Measurements from ENCODE around the gene MYO3A. TPM values are rescaled to one million over a fixed set of nuclear protein-coding genes. Genes with fewer than 3 reads are reported as not detected.

MYO3A gene
- total RNA-seq, 1 donor from 2014 or later = 1.1 TPM

DNA sequence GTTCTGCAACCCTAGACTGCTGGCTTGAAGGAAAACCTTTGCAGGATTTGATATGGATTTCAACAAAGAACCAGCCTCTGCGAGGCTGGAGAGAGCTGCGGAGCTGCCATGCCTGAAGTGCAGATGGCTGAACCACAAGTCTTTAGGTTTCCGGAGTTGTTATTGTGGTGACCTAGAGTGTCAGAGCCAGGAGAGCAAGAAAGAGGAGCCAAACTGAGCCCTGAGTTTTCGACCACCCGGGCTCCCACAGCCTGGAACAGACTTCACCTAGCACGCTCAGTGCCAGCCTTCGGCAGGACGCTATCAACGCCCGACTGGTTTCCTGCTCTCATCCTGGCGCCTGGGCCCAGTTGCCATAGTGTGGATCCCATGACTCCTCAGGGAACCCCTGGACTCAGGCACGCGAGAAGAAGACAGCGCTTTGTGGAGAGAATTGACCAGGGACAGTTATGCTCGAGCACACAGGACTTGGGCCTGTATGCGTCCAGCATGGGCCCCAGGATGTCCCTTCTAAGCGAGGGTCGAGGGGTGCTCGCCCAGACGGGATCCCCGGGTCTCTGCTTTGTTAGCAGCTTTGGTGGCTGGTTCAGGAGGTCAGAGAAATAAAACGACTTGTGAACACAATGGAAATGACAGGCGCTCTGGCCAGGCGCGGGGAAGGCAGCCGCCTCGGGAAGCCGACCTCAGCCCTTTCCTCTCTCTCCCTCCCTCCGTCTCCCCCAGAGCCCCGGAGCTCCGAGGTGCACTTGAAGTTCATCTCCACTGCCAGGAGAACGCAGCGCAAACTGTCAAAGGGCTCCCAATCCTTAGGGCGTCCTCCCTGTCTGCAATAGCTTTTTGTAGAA, 280.7 kb downstream of the MYO3A start:
- Mint-ChIP-seq H3K27ac (no peak overlapping the region), H3K36me3 (ENCODE audit: low read depth) (no peaks in the 10 kb centered on the region), H3K4me3 (peak overlapping the region; percentile 55), H3K27me3 (peaks cover 62% of the 10 kb centered on the region), H3K4me1 (peaks cover 39% of the 10 kb centered on the region), H3K9me3 (no peaks in the 10 kb centered on the region)
- DNase-seq = no peak
- intact Hi-C loops (cut with micrococcal nuclease) = loop anchor here (10.0 kb wide), 1 partner anchor 1530 kb away; the partner anchor contains the start of gene MKX
- ChIA-PET POLR2A (no interaction called here), CTCF (no interaction called here)
- no peak for ATAC-seq (ENCODE audit: low read depth)
- TF ChIP-seq, protein P1, sequence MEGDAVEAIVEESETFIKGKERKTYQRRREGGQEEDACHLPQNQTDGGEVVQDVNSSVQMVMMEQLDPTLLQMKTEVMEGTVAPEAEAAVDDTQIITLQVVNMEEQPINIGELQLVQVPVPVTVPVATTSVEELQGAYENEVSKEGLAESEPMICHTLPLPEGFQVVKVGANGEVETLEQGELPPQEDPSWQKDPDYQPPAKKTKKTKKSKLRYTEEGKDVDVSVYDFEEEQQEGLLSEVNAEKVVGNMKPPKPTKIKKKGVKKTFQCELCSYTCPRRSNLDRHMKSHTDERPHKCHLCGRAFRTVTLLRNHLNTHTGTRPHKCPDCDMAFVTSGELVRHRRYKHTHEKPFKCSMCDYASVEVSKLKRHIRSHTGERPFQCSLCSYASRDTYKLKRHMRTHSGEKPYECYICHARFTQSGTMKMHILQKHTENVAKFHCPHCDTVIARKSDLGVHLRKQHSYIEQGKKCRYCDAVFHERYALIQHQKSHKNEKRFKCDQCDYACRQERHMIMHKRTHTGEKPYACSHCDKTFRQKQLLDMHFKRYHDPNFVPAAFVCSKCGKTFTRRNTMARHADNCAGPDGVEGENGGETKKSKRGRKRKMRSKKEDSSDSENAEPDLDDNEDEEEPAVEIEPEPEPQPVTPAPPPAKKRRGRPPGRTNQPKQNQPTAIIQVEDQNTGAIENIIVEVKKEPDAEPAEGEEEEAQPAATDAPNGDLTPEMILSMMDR (IDR thresholded peaks at IDR 0.05) = no peak

DNA sequence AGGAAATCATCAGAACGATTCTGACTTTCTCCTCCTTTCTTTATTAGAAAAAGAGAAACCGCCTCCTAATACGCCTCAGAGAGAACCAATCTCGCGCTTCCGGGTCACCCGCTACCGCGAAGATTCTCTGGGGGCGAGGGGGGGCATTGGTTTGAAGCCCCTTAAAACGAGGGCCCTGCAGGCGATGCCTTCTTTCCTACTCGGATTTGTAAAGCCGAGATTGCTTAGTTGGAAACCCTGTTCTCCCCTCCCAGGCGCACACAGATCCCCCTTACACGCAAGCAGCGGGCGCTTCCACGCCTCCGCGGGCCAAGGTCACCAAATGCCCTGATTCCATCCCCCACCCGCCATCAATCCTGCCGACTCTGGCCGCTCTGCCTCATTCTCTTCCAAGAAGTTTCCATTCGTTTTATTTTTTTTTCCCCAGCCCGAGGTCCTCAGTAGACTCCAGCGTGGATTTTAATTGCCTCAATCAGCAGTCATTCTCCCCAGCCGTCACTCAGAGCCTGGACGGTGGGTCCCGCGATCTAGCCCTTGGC, 281.4 kb downstream of the MYO3A start:
- no peak for DNase-seq
- H3K9me3 Mint-ChIP-seq = no peaks in the 10 kb centered on the region

DNA sequence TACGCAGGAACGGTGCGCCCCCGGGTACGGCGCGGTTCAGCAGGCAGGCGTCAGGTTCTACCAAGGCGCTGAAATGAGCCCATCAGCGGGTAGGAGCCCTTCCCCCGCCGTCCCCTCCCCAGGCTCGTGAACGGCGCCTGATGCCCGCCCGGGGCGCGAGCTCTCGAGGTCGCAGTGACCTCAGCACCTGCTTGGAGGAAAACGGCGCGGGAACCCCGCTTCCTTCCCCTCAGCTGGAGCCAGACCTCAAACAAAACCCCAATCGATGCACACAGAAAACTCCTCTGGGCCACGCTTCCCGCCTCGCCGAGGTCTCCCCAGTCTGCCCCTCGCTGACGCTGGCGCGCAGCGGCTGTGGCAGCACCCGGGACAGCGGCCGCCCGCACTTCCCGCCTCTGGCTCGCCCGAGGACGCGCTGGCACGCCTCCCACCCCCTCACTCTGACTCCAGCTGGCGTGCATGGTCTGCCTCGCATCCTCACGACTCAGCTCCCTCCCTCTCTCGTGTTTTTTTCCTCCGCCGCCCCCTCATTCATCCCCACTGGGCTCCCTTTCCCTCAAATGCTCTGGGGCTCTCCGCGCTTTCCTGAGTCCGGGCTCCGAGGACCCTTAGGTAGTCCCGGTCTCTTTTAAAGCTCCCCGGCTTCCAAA, 282.0 kb downstream of the MYO3A start:
- Mint-ChIP-seq H3K27ac (no peak overlapping the region), H3K4me1 (peaks cover 39% of the 10 kb centered on the region), H3K9me3 (no peaks in the 10 kb centered on the region), H3K4me3 (peak overlapping the region; percentile 55), H3K27me3 (peaks cover 71% of the 10 kb centered on the region), H3K36me3 (ENCODE audit: low read depth) (no peaks in the 10 kb centered on the region)
- TF ChIP-seq, protein P1 (IDR thresholded peaks at IDR 0.05) = no peak
- no peak for DNase-seq
- peak; percentile 28 for ATAC-seq (ENCODE audit: low read depth)
- ChIA-PET CTCF (interaction anchor here (0.7 kb wide), 1 partner anchor 341 kb away, joined by 3 read pairs; no protein-coding TSS in a partner anchor), POLR2A (no interaction called here)
- intact Hi-C loops (cut with micrococcal nuclease) = loop anchor here (10.0 kb wide), 1 partner anchor 1529 kb away; the partner anchor contains the start of gene MKX

More for the DNA sequence above, 281.4 kb downstream of the MYO3A start:
- POLR2A ChIA-PET = no interaction called here
- Mint-ChIP-seq H3K27me3 (peaks cover 67% of the 10 kb centered on the region), H3K36me3 (ENCODE audit: low read depth) (no peaks in the 10 kb centered on the region), H3K4me3 (peak overlapping the region; percentile 55), H3K4me1 (peaks cover 39% of the 10 kb centered on the region), H3K27ac (no peak overlapping the region)
- intact Hi-C loops (cut with micrococcal nuclease) = loop anchor here (10.0 kb wide), 1 partner anchor 1529 kb away; the partner anchor contains the start of gene MKX
- CTCF ChIA-PET = no interaction called here
- ATAC-seq (ENCODE audit: low read depth) = no peak
- TF ChIP-seq, protein P1 (IDR thresholded peaks at IDR 0.05) = no peak

DNA sequence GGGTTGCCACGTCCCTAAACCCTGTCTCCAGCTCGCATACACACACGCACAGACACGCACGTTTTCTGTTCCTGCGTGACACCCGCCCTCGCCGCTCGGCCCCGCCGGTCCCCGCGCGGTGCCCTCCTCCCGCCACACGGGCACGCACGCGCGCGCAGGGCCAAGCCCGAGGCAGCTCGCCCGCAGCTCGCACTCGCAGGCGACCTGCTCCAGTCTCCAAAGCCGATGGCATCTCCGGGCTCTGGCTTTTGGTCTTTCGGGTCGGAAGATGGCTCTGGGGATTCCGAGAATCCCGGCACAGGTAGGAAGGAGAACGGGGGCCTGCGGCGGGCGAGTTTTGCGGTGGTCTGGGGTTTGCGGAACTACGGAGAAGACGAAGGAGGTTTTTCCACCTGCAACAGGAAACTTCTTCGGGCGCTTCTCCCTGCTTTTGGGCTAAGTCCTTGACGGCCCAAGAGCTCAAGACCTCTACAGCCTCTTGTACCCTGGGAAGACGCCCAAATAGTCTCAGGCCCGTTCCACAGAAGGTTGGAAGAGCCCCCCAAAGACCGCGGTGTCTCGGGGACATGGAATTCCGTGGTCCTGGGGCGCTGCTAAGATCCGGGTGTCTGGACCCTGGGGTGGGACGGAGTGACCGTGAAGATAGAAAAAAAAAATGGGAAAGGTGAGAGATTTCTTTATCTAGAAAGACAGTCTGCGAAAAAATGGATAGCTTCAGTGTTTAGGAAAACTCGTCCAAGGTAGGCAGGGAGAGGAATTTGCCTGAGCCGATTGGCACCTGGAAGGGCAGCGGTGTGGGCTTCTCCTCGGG, 282.8 kb downstream of the MYO3A start, which contains the start of gene GAD2:
TSS of gene GAD2 (plus strand) at position 190 of the 811 bp plus-strand sequence. CDS start at position 226, 36 bp downstream.
- Mint-ChIP-seq H3K36me3 (ENCODE audit: low read depth) (no peaks in the 10 kb centered on the region), H3K27me3 (peaks cover 75% of the 10 kb centered on the region), H3K27ac (no peak within 1 kb of the TSS), H3K9me3 (no peaks in the 10 kb centered on the region), H3K4me1 (peaks cover 39% of the 10 kb centered on the region), H3K4me3 (peak within 1 kb of the TSS; percentile 55)
- CTCF ChIA-PET = interaction anchor here (0.7 kb wide), 1 partner anchor 341 kb away, joined by 3 read pairs; no protein-coding TSS in a partner anchor
- POLR2A ChIA-PET = no interaction called here
- intact Hi-C loops (cut with micrococcal nuclease) = loop anchor here (10.0 kb wide), 1 partner anchor 1528 kb away; the partner anchor contains the start of gene MKX
- DNase-seq = no peak
- no peak for ATAC-seq (ENCODE audit: low read depth)
- TF ChIP-seq, protein P1 (IDR thresholded peaks at IDR 0.05) = no peak

Measured in activated B cell treated with CpG ODN at 0.5 μM for 24 hours (primary cell).